Neuronal stem cell (in vitro differentiated cells): Measurements from ENCODE around the gene CNOT2.

Experiments
- DNase-seq: peaks from one replicate; pipeline ENCODE4 v3.0.0-alpha.2; 2013; ENCODE audit warnings: low spot score
- H2AFZ ChIP-seq: one replicate; pipeline ENCODE4 v1.6.1; 2013; ENCODE audit warnings: mild to moderate bottlenecking, low read length, inconsistent platforms
- H2AK5ac ChIP-seq: 2 replicates; pipeline ENCODE4 v1.6.1; 2013; ENCODE audit warnings: low read depth, mild to moderate bottlenecking, inconsistent platforms, low read length, moderate library complexity, mixed read lengths
- H2BK120ac ChIP-seq: 2 replicates; pipeline ENCODE4 v1.6.1; 2013; ENCODE audit warnings: low read depth, mild to moderate bottlenecking, inconsistent platforms, low read length, moderate library complexity, mixed read lengths
- H2BK12ac ChIP-seq: one replicate; pipeline ENCODE4 v1.6.1; 2013; ENCODE audit warnings: low read length, inconsistent platforms
- H2BK15ac ChIP-seq: 2 replicates; pipeline ENCODE4 v1.6.1; 2013; ENCODE audit warnings: mild to moderate bottlenecking, low read length, inconsistent platforms, mixed read lengths
- H2BK5ac ChIP-seq: one replicate; pipeline ENCODE4 v1.6.1; 2013; ENCODE audit warnings: inconsistent platforms, mild to moderate bottlenecking, low read length, moderate library complexity
- H3K14ac ChIP-seq: one replicate; pipeline ENCODE4 v1.6.1; 2013; ENCODE audit warnings: low read length, inconsistent platforms
- H3K18ac ChIP-seq: 2 replicates; pipeline ENCODE4 v1.6.1; 2013; ENCODE audit warnings: low read length, inconsistent platforms
- H3K23ac ChIP-seq: 2 replicates; pipeline ENCODE4 v1.6.1; 2013; ENCODE audit warnings: low read depth, mild to moderate bottlenecking, mixed read lengths, low read length, inconsistent platforms; ENCODE audit not compliant: poor library complexity
- H3K27ac ChIP-seq: replicated peaks from 3 replicates; pipeline ENCODE4 v1.5.1; 2013; ENCODE audit warnings: low read length, inconsistent platforms
- H3K27me3 ChIP-seq, 3 experiments: 2 replicates each; pipeline ENCODE4 v1.6.1; 2013; ENCODE audit warnings: low read length in 3 of 3, mild to moderate bottlenecking in 2 of 3, inconsistent platforms in 1 of 3, low read depth in 1 of 3, mixed read lengths in 1 of 3, moderate library complexity in 1 of 3; ENCODE audit not compliant: control insufficient read depth in 3 of 3, insufficient read depth in 3 of 3
- H3K36me3 ChIP-seq, 2 donors: replicated peaks in 1 of 2; 2 replicates each; pipeline ENCODE4 v1.6.1; 2013; ENCODE audit warnings: low read length in 2 of 2; ENCODE audit not compliant: control insufficient read depth in 2 of 2, insufficient read depth in 2 of 2
- H3K4ac ChIP-seq: 2 replicates; pipeline ENCODE4 v1.6.1; 2013; ENCODE audit warnings: inconsistent platforms, mild to moderate bottlenecking, low read length, moderate library complexity
- H3K4me1 ChIP-seq, 2 donors: 1 replicate in 1 of 2; 2 replicates in 1 of 2; pipeline ENCODE4 v1.6.1; 2013; ENCODE audit warnings: low read length in 2 of 2, low read depth in 1 of 2; ENCODE audit not compliant: control insufficient read depth in 2 of 2, insufficient read depth in 1 of 2
- H3K4me2 ChIP-seq: one replicate; pipeline ENCODE4 v1.6.1; 2013; ENCODE audit warnings: mild to moderate bottlenecking, low read length, inconsistent platforms; ENCODE audit not compliant: insufficient read depth, poor library complexity, severe bottlenecking
- H3K4me3 ChIP-seq, 2 donors: 2 replicates each; pipeline ENCODE4 v1.5.1; 2013; ENCODE audit warnings: low read length in 2 of 2, mild to moderate bottlenecking in 2 of 2, inconsistent platforms in 1 of 2, moderate library complexity in 1 of 2
- H3K79me1 ChIP-seq: one replicate; pipeline ENCODE4 v1.6.1; 2013; ENCODE audit warnings: low read depth, mild to moderate bottlenecking, inconsistent platforms, low read length, moderate library complexity
- H3K9ac ChIP-seq: one replicate; pipeline ENCODE4 v1.6.1; 2013; ENCODE audit warnings: mild to moderate bottlenecking, low read depth, low read length, inconsistent platforms; ENCODE audit not compliant: poor library complexity
- H3K9me3 ChIP-seq, 2 donors: replicated peaks in 1 of 2; 2 replicates each; pipeline versions ENCODE3 to v1.6.1; 2013; ENCODE audit warnings: low read length in 2 of 2, mild to moderate bottlenecking in 2 of 2, inconsistent platforms in 1 of 2, low read depth in 1 of 2, mixed read lengths in 1 of 2, moderate library complexity in 1 of 2; ENCODE audit not compliant: control insufficient read depth in 2 of 2, insufficient read depth in 1 of 2
- H4K8ac ChIP-seq: one replicate; pipeline ENCODE4 v1.6.1; 2013; ENCODE audit warnings: low read depth, mild to moderate bottlenecking, inconsistent platforms, low read length, moderate library complexity
- H4K91ac ChIP-seq: one replicate; pipeline ENCODE4 v1.6.1; 2013; ENCODE audit warnings: low read length, low read depth, mild to moderate bottlenecking, inconsistent platforms; ENCODE audit not compliant: poor library complexity
- WGBS, 2 donors: extraction: QIAGEN DNeasy Blood & Tissue Kit; methylation state at CpG; one replicate each; pipeline ENCODE4 v1.1.7; 2013; ENCODE audit warnings: missing lambda C conversion rate in 2 of 2, mixed read lengths in 1 of 2; ENCODE audit not compliant: insufficient read length in 2 of 2, insufficient replicate concordance in 1 of 2; ENCODE audit errors: extremely low coverage in 2 of 2; 5-methylcytosine and 5-hydroxymethylcytosine counted together

The CNOT2 gene

DNA sequence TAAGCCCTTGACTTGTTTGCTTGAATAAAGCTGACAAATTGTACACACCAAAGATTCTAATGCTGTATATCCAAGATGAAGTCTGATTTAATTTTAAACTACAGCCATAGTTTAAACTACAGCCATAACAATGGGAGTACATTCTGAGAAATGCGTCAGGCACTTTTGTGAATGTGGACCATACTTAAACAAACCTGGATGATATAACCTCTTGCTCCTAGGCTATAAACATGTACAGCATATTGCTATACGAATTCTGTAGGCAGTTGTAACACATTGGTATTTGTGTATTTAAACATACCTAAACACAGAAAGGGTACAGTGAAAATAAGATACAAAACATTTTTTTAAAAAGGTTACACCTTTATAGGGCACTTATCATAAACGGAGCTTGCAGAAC, 63.4 kb downstream of the CNOT2 start:
- no peak overlapping the region for H2AFZ ChIP-seq
- no peaks in the 10 kb centered on the region for H3K27me3 ChIP-seq
- H3K4me1 ChIP-seq = no peaks in the 10 kb centered on the region
- H2BK15ac ChIP-seq = no peak overlapping the region
- H3K4ac ChIP-seq = no peak overlapping the region
- H2BK5ac ChIP-seq = no peak overlapping the region
- H3K4me3 ChIP-seq = no peak overlapping the region
- H3K9ac ChIP-seq = no peak overlapping the region
- H3K23ac ChIP-seq = no peak overlapping the region
- WGBS, 2 donors = no CpG with 5 or more reads among the region's 3 CpGs
- no peak overlapping the region for H4K91ac ChIP-seq
- H3K9me3 ChIP-seq = peaks cover 0 to 9% of the 10 kb centered on the region in 2 donors
- peaks cover 2% of the 10 kb centered on the region for H3K79me1 ChIP-seq
- no peak overlapping the region for H3K14ac ChIP-seq
- peaks cover 4 to 33% of the 10 kb centered on the region in 2 donors for H3K36me3 ChIP-seq
- DNase-seq = no peak
- H3K4me2 ChIP-seq = no peak overlapping the region
- H3K18ac ChIP-seq = no peak overlapping the region
- no peak overlapping the region for H2BK120ac ChIP-seq
- H3K27ac ChIP-seq = no peak overlapping the region
- H2BK12ac ChIP-seq = no peak overlapping the region
- H2AK5ac ChIP-seq = no peak overlapping the region
- H4K8ac ChIP-seq = no peak overlapping the region

DNA sequence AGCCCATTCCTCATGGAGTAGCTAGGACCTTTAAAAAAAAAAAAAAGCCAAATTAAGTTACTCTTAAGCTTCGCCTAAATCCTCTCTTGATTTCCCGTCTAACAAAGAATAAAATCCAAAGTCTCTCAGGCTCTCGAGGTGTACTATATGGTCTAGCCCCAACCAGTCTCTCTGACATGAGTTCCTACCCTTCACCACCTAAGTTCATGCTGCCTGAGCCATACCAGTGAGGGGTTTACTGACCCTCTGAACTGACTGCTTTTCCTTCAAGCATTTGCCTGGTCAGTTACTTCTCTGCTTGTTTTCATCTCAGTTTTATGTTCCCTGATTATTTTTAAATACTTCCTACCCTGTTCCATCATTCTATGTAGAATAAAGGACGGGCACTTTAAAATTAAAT, 64.6 kb downstream of the CNOT2 start:
- Histone ChIP-seq H4K8ac (no peak overlapping the region), H3K14ac (no peak overlapping the region), H3K27me3 (no peaks in the 10 kb centered on the region), H3K36me3 (peaks cover 4 to 44% of the 10 kb centered on the region in 2 donors), H3K9me3 (peaks cover 0 to 9% of the 10 kb centered on the region in 2 donors), H3K9ac (no peak overlapping the region), H3K79me1 (peaks cover 2% of the 10 kb centered on the region), H4K91ac (no peak overlapping the region), H2BK12ac (no peak overlapping the region), H2AK5ac (no peak overlapping the region), H3K4me1 (no peaks in the 10 kb centered on the region), H3K27ac (no peak overlapping the region), H2BK120ac (no peak overlapping the region), H2BK5ac (no peak overlapping the region), H2AFZ (no peak overlapping the region), H2BK15ac (no peak overlapping the region), H3K23ac (no peak overlapping the region), H3K4me2 (no peak overlapping the region), H3K4ac (no peak overlapping the region), H3K18ac (no peak overlapping the region), H3K4me3 (no peak overlapping the region)
- DNase-seq = no peak
- WGBS, 2 donors = no CpG with 5 or more reads among the region's 4 CpGs

DNA sequence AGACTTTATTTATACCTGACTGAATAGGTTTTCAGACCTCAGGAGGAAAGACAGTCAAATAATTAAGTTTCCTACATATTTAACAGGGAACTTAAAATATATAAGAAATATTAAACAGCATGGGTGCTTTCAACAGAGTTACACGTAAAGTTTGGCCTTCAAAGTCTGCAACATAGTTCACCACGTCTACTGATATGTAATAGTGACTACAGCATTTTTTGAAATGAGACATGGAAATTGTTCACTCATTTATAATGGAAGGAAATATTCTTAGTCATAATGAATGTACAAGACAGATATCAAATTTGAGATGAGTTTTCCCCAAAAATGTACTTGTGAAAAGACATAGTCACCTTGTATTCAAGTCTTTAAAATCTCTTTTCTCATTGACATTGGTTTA, 66.1 kb downstream of the CNOT2 start:
- Histone ChIP-seq H3K23ac (no peak overlapping the region), H3K9ac (no peak overlapping the region), H3K36me3 (peaks cover 4 to 53% of the 10 kb centered on the region in 2 donors), H3K9me3 (peaks cover 0 to 8% of the 10 kb centered on the region in 2 donors), H3K4me2 (no peak overlapping the region), H2BK15ac (no peak overlapping the region), H3K4me3 (no peak overlapping the region), H3K18ac (no peak overlapping the region), H3K4ac (no peak overlapping the region), H2BK5ac (no peak overlapping the region), H3K4me1 (no peaks in the 10 kb centered on the region), H4K91ac (no peak overlapping the region), H2BK12ac (no peak overlapping the region), H3K14ac (no peak overlapping the region), H3K79me1 (no peaks in the 10 kb centered on the region), H2BK120ac (no peak overlapping the region), H3K27me3 (no peaks in the 10 kb centered on the region), H2AFZ (no peak overlapping the region), H2AK5ac (no peak overlapping the region), H3K27ac (no peak overlapping the region), H4K8ac (no peak overlapping the region)
- WGBS, 2 donors = no CpG with 5 or more reads among the region's 2 CpGs
- no peak for DNase-seq

GRCh38 chr12:70314145-70314544, 70.9 kb downstream of the CNOT2 start:
- H2BK5ac ChIP-seq = no peak overlapping the region
- no peak overlapping the region for H4K8ac ChIP-seq
- no peak overlapping the region for H3K4me2 ChIP-seq
- H3K4me1 ChIP-seq = no peaks in the 10 kb centered on the region
- DNase-seq = no peak
- H3K79me1 ChIP-seq = no peaks in the 10 kb centered on the region
- H2BK120ac ChIP-seq = no peak overlapping the region
- H4K91ac ChIP-seq = no peak overlapping the region
- H3K36me3 ChIP-seq = peaks cover 0 to 59% of the 10 kb centered on the region in 2 donors
- H2BK12ac ChIP-seq = no peak overlapping the region
- no peak overlapping the region for H2BK15ac ChIP-seq
- no peaks in the 10 kb centered on the region for H3K27me3 ChIP-seq
- no peak overlapping the region for H3K9ac ChIP-seq
- no peak overlapping the region for H3K4ac ChIP-seq
- no peaks in the 10 kb centered on the region for H3K9me3 ChIP-seq
- no peak overlapping the region for H3K27ac ChIP-seq
- H3K18ac ChIP-seq = no peak overlapping the region
- H3K23ac ChIP-seq = no peak overlapping the region
- no peak overlapping the region for H3K14ac ChIP-seq
- H2AK5ac ChIP-seq = no peak overlapping the region
- no peak overlapping the region for H2AFZ ChIP-seq
- H3K4me3 ChIP-seq = no peak overlapping the region
